HG02884 (cell line): Measurements from ENCODE around the gene LDLRAD2.

Experiments used
- ATAC-seq: cut with Tn5 transposase; IDR thresholded peaks from one replicate; pipeline ENCODE4 v1.9.1; 2021; ENCODE audit warnings: mild to moderate bottlenecking, moderate library complexity; ENCODE audit not compliant: unreplicated experiment

LDLRAD2 gene

GRCh38 chr1:21841852-21842466 is 29.9 kb downstream of the LDLRAD2 start:
- no peak for ATAC-seq

GRCh38 chr1:21842606-21843162 is 30.6 kb downstream of the LDLRAD2 start:
- ATAC-seq, result no peak

DNA sequence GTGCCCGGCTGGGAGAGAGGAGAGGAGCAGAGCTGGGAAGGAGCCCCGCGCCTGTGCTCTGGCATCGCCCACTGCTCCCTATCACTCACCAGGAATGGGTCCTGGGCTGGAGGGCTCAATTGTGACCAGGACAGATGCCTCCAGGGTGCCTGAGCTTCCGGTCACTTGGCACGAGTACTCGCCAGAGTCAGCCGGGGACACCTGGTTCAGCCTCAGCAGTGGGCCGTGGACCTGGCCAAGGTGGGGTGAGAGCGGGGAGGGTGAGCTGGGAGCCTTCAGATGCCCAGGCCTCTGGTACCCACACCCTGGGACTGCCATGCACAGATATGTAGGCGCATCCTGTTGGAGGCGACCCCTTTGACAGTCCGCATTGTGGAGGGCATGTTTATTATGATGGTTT is 31.1 kb downstream of the LDLRAD2 start:
- no peak for ATAC-seq

DNA sequence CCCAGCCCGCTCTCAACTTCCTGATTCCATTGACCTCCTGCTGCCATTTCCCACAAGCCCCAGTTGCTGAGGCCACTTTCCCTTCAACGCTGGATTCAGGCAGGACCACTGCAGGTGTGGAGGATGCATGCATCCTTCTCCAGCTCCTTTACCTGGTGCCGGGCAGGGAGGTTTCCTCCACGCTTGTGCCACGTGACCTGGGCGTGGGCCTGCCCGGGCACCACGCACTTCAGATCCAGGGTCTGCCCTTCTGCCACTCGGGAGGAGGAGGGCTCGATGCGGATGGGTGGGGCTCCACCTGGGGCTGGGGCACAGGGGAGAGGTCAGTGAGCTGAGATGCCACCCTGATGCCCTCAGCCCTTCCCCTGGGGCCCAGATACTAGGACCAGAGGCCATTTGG is 31.9 kb downstream of the LDLRAD2 start:
- ATAC-seq, result no peak

DNA sequence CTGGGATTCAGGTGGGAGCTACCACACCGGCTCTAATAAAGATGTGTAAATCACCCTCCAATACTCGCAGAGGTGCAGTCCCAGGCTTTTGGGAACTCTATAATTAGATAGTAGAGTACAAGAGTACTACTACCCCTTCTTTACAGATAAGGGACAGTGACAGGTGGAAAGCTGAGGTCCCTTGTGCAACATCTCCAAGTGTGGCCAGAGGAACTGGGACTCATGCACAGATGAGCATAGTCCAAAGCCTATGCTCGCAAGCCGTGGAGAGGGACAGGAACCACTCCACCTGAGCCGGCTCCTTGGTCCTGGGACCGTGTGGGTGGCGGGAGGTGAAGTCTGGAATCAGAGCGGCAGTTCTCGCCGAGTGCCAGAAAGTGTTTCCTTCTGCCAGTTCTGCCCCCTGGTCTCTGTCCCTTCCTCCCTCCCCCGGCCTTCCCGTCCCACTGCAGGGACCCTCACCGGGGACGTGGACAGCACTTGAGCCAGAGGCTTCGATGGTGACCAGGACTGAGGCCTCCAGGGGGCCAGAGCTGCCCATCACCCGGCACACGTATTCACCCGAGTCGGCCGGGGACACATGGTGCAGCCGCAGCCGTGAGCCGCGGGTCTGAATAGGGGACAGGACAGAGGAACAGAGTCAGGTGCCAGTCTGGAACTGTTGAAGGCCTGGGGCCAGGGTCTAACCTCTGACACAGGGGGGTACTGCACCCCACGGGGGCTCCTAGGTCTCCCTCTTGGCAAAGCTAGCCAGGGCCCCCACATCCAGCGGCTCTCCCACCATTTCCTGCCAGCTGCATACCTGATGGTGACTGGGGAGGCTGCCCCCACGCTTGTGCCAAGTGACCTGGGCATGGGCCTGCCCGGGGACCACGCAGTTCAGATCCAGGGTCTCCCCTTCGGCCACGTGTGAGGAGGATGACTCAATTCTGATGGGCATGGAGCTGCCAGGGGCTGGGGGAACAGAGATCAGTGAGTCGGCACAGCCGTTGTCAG is 33.9 kb downstream of the LDLRAD2 start:
- ATAC-seq, result no peak

- no peak for ATAC-seq
Observed at GRCh38 chr1:21847223-21848205, 35.4 kb downstream of the LDLRAD2 start.

DNA sequence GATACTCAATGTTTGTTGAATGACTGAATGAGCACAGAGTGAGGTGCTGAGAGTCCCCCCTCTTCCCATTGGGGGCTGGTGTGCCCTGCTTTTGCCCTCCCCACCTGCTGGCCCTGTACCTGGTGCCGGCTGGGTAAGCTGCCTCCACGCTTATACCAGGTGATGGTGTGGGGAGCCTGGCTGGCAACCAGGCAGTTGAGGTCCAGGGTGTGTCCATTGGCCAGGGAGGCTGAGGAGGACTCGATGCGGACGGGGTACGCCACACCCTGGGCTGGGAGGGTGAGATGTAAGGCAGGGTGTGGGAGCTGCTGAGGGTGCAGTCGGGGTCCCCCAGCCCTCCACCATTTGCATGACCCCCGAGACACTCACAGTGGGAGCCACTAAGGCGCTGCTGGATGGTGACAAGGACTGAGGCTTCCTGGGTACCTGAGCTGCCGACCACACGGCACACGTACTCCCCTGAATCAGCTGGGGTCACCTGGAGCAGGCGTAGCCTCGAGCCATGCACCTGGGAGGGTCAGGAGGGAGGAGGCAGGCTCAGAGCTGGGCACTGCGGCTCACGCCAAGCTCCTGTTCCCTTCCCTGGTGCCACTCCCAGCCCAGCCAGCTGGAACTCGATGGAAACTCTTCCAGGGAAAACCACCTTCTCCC is 36.6 kb downstream of the LDLRAD2 start:
- ATAC-seq, result no peak

DNA sequence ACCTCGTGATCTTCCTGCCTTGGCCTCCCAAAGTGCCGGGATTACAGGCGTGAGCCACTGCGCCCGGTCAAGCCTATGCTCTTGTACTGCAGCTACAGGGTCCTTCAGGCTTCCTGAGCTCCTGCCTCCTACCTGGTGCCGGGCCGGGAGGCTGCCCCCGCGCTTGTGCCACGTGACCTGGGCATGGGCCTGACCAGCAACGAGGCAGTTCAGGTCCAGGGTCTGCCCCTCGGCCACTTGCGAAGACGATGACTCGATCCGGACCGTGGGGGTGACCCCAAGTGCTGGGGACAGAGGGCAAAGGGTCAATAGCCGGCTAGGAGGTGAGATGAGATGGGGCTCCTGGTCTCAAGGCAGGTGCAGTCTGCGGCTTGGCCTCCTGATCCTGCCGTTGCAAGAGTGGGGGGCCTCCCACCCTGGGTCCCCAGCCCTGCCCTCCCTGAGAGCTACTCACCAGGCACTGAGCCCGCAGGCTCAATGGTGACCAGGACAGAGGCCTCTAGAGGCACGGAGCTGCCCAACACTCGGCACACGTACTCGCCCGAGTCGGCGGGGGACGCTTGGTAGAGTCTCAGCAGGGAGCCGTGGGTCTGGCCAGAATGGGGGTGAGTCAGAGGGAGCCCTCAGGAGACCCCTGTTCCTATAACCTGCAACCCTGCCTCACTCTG is 38.0 kb downstream of the LDLRAD2 start:
- ATAC-seq, result no peak

- no peak for ATAC-seq
Observed at GRCh38 chr1:21851430-21852250, 39.6 kb downstream of the LDLRAD2 start.

- peak; percentile 59 for ATAC-seq
Observed at GRCh38 chr1:21852282-21853130, 40.4 kb downstream of the LDLRAD2 start.

DNA sequence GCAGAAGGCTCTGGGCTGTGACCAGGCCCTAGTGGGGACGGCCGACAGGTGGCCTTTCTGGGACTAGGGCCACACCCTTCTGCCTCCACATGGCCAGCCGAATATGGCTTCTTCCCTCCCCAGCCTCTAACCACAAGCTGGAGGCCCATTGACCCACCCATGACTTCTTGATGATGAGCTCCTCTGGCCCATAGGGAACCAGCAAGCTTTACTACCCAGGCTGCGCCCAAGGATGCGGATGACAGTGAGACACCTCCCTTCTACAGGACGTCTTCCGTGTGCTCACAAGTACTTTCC is 41.0 kb downstream of the LDLRAD2 start:
- no peak for ATAC-seq

GRCh38 chr1:21854090-21854750 is 42.2 kb downstream of the LDLRAD2 start:
- no peak for ATAC-seq

- no peak for ATAC-seq
Observed at GRCh38 chr1:21854751-21855131, 42.7 kb downstream of the LDLRAD2 start.

DNA sequence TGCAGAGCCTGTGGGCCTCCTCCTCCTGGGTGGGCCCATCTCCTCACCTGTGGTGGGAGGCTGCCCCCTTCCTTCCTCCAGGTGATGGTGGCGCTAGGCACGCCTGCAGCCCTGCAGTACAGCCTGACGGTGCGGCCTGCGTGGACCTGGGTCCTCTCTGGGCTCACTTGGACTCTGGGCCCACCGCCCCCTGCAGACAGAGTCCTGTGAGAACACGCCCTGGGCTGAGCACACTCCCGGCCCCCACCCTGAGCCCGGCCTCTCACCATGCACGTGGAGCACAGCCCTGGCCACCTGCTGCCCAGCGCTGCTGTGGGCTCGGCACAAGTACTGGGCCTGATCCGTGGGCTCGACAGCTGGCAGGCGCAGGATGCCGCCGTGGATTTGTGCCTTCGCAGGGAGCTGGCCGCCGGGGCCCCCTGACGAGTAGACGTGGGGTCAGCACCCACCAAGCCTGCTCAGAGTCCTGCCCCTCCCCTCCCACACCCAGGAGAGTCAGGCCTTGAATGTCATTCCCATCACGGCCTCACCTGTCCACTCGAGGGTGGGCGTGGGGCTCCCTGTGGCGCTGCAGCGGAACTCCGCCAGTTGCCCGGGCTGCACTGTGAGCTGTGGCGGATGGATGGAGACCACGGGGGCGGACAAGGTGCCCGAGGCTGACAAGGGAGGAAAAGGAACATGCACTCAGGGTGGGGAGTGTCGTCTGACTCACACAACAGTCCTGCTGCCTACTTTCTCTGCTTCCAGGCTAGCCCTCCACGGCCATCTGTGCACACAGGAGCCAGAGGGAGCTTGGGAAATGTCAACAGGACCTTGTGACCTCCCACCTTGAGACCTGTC is 43.4 kb downstream of the LDLRAD2 start:
- no peak for ATAC-seq

GRCh38 chr1:21857142-21857839 is 45.2 kb downstream of the LDLRAD2 start:
- no peak for ATAC-seq
